Vagina (tissue), 2 donors: ENCODE results near the gene EHMT1.

ENCODE experiments used
- CTCF ChIP-seq, 3 experiments: fragments of 450-650 bp in 2 of 3; fragments of 200-600 bp in 1 of 3; sonication (generic) in 1 of 3; IDR thresholded peaks; one replicate each; pipeline ENCODE4 v1.5.1; 2017 to 2019; ENCODE audit warnings: antibody characterized with exemption in 3 of 3, mild to moderate bottlenecking in 2 of 3, moderate library complexity in 2 of 3
- POLR2A ChIP-seq, 2 donors: fragments of 450-650 bp; IDR thresholded peaks; one replicate each; pipeline ENCODE4 v1.6.1; 2017; ENCODE audit warnings: antibody characterized with exemption in 2 of 2, mild to moderate bottlenecking in 2 of 2, moderate library complexity in 2 of 2
- POLR2AphosphoS5 ChIP-seq, 2 donors: sonication (generic); formaldehyde crosslinking; IDR thresholded peaks; one replicate each; pipeline ENCODE4 v1.9.0; 2017; ENCODE audit warnings: antibody characterized with exemption in 2 of 2, mild to moderate bottlenecking in 2 of 2, low read depth in 1 of 2; ENCODE audit not compliant: insufficient read depth in 1 of 2

- no peak for TF ChIP-seq CTCF (IDR thresholded peaks at IDR 0.05)
- TF ChIP-seq POLR2AphosphoS5 (IDR thresholded peaks at IDR 0.05; ENCODE audit: insufficient read depth in 1 of 2, low read depth in 1 of 2) = no peak
- TF ChIP-seq POLR2A (IDR thresholded peaks at IDR 0.05) = no peak
These were observed 113.4 kb downstream of the EHMT1 start for GRCh38 chr9:137731947-137732813.
